Spleen (tissue), 11 donors: ENCODE measurements around the gene C18orf63. TPM values are rescaled to one million over a fixed set of nuclear protein-coding genes. Genes with fewer than 3 reads are reported as not detected.

Experiments used
- DNase-seq: peaks from one replicate; pipeline ENCODE4 v3.0.0-alpha.2; 2020
- H3K27ac ChIP-seq, 8 donors: fragments of 200-600 bp; sonication (generic) in 7 of 8; 1 replicate in 4 of 8; 2 replicates in 4 of 8; pipeline versions ENCODE4 v1.5.0 to v1.8.0; 2016 to 2021; ENCODE audit warnings: inconsistent platforms in 4 of 8, mild to moderate bottlenecking in 4 of 8, moderate library complexity in 1 of 8
- H3K27me3 ChIP-seq, 7 donors: fragments of 200-600 bp; sonication (generic) in 6 of 7; replicated peaks in 1 of 7; 1 replicate in 4 of 7; 2 replicates in 3 of 7; pipeline versions ENCODE4 v1.5.0 to v1.8.0; 2016 to 2021; ENCODE audit warnings: inconsistent platforms in 3 of 7, mild to moderate bottlenecking in 1 of 7
- H3K36me3 ChIP-seq, 6 donors: fragments of 200-600 bp; sonication (generic) in 5 of 6; 1 replicate in 4 of 6; 2 replicates in 2 of 6; pipeline versions ENCODE4 v1.5.0 to v1.8.0; 2016 to 2021; ENCODE audit warnings: inconsistent platforms in 2 of 6
- H3K4me1 ChIP-seq, 6 donors: fragments of 200-600 bp; sonication (generic) in 5 of 6; 1 replicate in 3 of 6; 2 replicates in 3 of 6; pipeline versions ENCODE4 v1.5.0 to v1.8.0; 2016 to 2021; ENCODE audit warnings: inconsistent platforms in 3 of 6
- H3K4me3 ChIP-seq, 8 donors: fragments of 200-600 bp; sonication (generic) in 7 of 8; 1 replicate in 4 of 8; 2 replicates in 4 of 8; pipeline versions ENCODE4 v1.5.0 to v1.8.0; 2016 to 2021; ENCODE audit warnings: inconsistent platforms in 4 of 8, mild to moderate bottlenecking in 4 of 8, moderate library complexity in 2 of 8
- H3K9me3 ChIP-seq, 8 donors: fragments of 200-600 bp; sonication (generic) in 7 of 8; 1 replicate in 4 of 8; 2 replicates in 4 of 8; pipeline versions ENCODE4 v1.5.0 to v1.8.0; 2016 to 2021; ENCODE audit warnings: inconsistent platforms in 4 of 8
- POLR2A ChIP-seq, 3 donors: fragments of 450-650 bp; IDR thresholded peaks; one replicate each; pipeline ENCODE4 v1.5.1; 2017; ENCODE audit warnings: antibody characterized with exemption in 3 of 3, mild to moderate bottlenecking in 1 of 3
- POLR2AphosphoS5 ChIP-seq, 3 donors: sonication (generic); formaldehyde crosslinking; IDR thresholded peaks; one replicate each; pipeline ENCODE4 v1.5.1; 2017; ENCODE audit warnings: antibody characterized with exemption in 3 of 3
- WGBS, 5 donors: extraction: QIAGEN DNeasy Blood & Tissue Kit in 3 of 5; methylation state at CpG; one replicate each; pipeline versions ENCODE4 v1.1.5 to v1.1.7; 2013 to 2018; 5-methylcytosine and 5-hydroxymethylcytosine counted together
- intact Hi-C: fragments of 100-400 bp; cut with DNase I; formaldehyde crosslinking; loops from one replicate; pipeline ENCODE4 v1.15.0; 2023; ENCODE audit warnings: low total_unique reads
- polyA plus RNA-seq, 3 donors: library from polyadenylated mRNA; stranded (reverse); fragments of 200-250 nt; gene quantifications; one replicate each; pipeline ENCODE4 v1.2.1, GENCODE V29; 2013
- total RNA-seq, 7 donors: library from RNA; depleted of rRNA in 3 of 7; stranded (reverse); fragments of >200 nt in 3 of 7; fragmentation: NEBNext Ultra II Directional in 4 of 7; extraction: Animal tissue kit (Norgen Biotek cat#: 25700) in 4 of 7; gene quantifications; one replicate each; pipeline versions ENCODE4 v1.1.0 to v1.2.1, GENCODE V29; 2016 to 2021
- TF ChIP-seq, protein P1 (sequence below), 11 experiments: fragments of 200-600 bp in 7 of 11; fragments of 450-650 bp in 4 of 11; sonication (generic) in 4 of 11; IDR thresholded peaks in 8 of 11; conservative IDR thresholded peaks in 3 of 11; 1 replicate in 7 of 11; 2 replicates in 4 of 11; pipeline versions ENCODE4 v1.4.0 to v1.8.0; 2016 to 2021; ENCODE audit warnings: antibody characterized with exemption in 11 of 11, inconsistent platforms in 4 of 11, mild to moderate bottlenecking in 1 of 11
- donor health status: healthy with polysubstance abuse.
- donor health status: DM: no; HTN: no; CAD: no; lungs with moderate emphysema.
- donor health status: DM: no; HTN: no; CAD: no.
- donor health status: Bipolar disorder and iron deficiency.
- donor health status: healthy.
- donor health status: DM: no; HTN: no; CAD: no.
- donor health status: DM: yes; HTN: yes; CAD: no.

The C18orf63 gene
- total and polyA plus RNA-seq, 10 donors, result 0.02 to 0.18 (median 0.13) TPM; not detected in 6

- H3K27me3 ChIP-seq, result peaks cover 0 to 57% (median 0%) of the 10 kb centered on the region in 7 donors
- no peak overlapping the region for H3K27ac ChIP-seq
- H3K4me1 ChIP-seq, result peaks cover 13 to 44% (median 35%) of the 10 kb centered on the region in 6 donors
- H3K4me3 ChIP-seq, result no peak overlapping the region
- WGBS, 5 donors, result 85 to 97% (median 92%) methylated on average over 7 of the region's 7 CpGs
- intact Hi-C loops, result no loop called here
- TF ChIP-seq POLR2AphosphoS5 (IDR thresholded peaks at IDR 0.05), result no peak
- TF ChIP-seq, protein P1, sequence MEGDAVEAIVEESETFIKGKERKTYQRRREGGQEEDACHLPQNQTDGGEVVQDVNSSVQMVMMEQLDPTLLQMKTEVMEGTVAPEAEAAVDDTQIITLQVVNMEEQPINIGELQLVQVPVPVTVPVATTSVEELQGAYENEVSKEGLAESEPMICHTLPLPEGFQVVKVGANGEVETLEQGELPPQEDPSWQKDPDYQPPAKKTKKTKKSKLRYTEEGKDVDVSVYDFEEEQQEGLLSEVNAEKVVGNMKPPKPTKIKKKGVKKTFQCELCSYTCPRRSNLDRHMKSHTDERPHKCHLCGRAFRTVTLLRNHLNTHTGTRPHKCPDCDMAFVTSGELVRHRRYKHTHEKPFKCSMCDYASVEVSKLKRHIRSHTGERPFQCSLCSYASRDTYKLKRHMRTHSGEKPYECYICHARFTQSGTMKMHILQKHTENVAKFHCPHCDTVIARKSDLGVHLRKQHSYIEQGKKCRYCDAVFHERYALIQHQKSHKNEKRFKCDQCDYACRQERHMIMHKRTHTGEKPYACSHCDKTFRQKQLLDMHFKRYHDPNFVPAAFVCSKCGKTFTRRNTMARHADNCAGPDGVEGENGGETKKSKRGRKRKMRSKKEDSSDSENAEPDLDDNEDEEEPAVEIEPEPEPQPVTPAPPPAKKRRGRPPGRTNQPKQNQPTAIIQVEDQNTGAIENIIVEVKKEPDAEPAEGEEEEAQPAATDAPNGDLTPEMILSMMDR (IDR thresholded peaks at IDR 0.05 in 8 of 11, conservative IDR thresholded peaks at IDR 0.05 in 3 of 11), result no peak
- TF ChIP-seq POLR2A (IDR thresholded peaks at IDR 0.05), result no peak
- DNase-seq, result no peak
- H3K9me3 ChIP-seq, result no peaks in the 10 kb centered on the region
- H3K36me3 ChIP-seq, result no peaks in the 10 kb centered on the region
These were observed 79.4 kb downstream of the C18orf63 start for GRCh38 chr18:74395006-74395405.

DNA sequence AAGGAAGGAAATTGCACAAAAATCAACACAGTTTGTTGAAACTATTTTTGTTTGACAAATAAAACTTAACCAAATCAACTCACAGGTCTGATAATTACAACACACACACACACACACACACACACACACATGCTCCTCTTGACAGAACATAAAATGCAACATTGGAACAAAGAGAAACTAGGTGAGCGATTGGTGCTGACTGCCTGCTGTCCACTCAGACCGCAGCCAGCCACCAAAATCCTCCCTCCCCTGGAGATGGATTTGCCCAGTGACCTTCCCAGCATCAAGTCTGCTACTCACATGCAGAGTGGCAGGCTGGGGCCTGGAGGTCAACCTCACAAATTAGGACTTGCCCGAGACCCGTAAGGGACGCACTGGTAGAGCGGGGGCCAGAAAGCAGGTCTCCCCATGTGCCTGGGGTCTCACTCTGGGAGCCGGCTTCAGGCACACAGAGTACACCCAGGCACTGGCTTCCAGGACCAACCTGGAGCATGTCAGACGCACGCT is 80.1 kb downstream of the C18orf63 start:
- Histone ChIP-seq H3K9me3 (no peaks in the 10 kb centered on the region), H3K4me1 (peaks cover 13 to 41% (median 34%) of the 10 kb centered on the region in 6 donors), H3K4me3 (no peak overlapping the region), H3K27ac (no peak overlapping the region), H3K36me3 (no peaks in the 10 kb centered on the region), H3K27me3 (peaks cover 0 to 57% (median 0%) of the 10 kb centered on the region in 7 donors)
- no peak for DNase-seq
- intact Hi-C loops, result no loop called here
- TF ChIP-seq POLR2A (IDR thresholded peaks at IDR 0.05) (no peak), POLR2AphosphoS5 (IDR thresholded peaks at IDR 0.05) (no peak)
- TF ChIP-seq, protein P1 (IDR thresholded peaks at IDR 0.05 in 8 of 11, conservative IDR thresholded peaks at IDR 0.05 in 3 of 11), result no peak
- WGBS, 5 donors, result 90 to 96% (median 91%) methylated on average over 9 of the region's 9 CpGs

- no peak for DNase-seq
- H3K27ac ChIP-seq, result peak overlapping the region in 2 of 8 donors; percentile 12 to 14
- whole genome bisulfite sequencing, 5 donors, result 49 to 66% (median 55%) methylated on average over 16 of the region's 16 CpGs
- intact Hi-C loops, result no loop called here
- H3K9me3 ChIP-seq, result no peaks in the 10 kb centered on the region
- no peaks in the 10 kb centered on the region for H3K36me3 ChIP-seq
- TF ChIP-seq, protein P1 (IDR thresholded peaks at IDR 0.05 in 8 of 11, conservative IDR thresholded peaks at IDR 0.05 in 3 of 11), result no peak
- TF ChIP-seq POLR2AphosphoS5 (IDR thresholded peaks at IDR 0.05) (no peak), POLR2A (IDR thresholded peaks at IDR 0.05) (no peak)
- H3K4me1 ChIP-seq, result peaks cover 13 to 41% (median 34%) of the 10 kb centered on the region in 6 donors
- H3K27me3 ChIP-seq, result peaks cover 0 to 57% (median 0%) of the 10 kb centered on the region in 7 donors
- no peak overlapping the region for H3K4me3 ChIP-seq
These were observed 80.8 kb downstream of the C18orf63 start for GRCh38 chr18:74396171-74397169.

GRCh38 chr18:74397572-74397971 is 81.9 kb downstream of the C18orf63 start:
- Histone ChIP-seq H3K36me3 (no peaks in the 10 kb centered on the region), H3K27me3 (peaks cover 0 to 51% (median 0%) of the 10 kb centered on the region in 7 donors), H3K4me3 (no peak overlapping the region), H3K9me3 (no peaks in the 10 kb centered on the region), H3K27ac (no peak overlapping the region), H3K4me1 (peaks cover 13 to 41% (median 34%) of the 10 kb centered on the region in 6 donors)
- intact Hi-C loops, result no loop called here
- DNase-seq, result no peak
- TF ChIP-seq, protein P1 (IDR thresholded peaks at IDR 0.05 in 8 of 11, conservative IDR thresholded peaks at IDR 0.05 in 3 of 11), result no peak
- TF ChIP-seq POLR2A (IDR thresholded peaks at IDR 0.05) (no peak), POLR2AphosphoS5 (IDR thresholded peaks at IDR 0.05) (no peak)
- 84 to 93% (median 91%) methylated on average over 7 of the region's 7 CpGs for WGBS, 5 donors
